Measurements from ENCODE around the gene SPRED1.

- TF ChIP-seq CTCF (IDR thresholded peaks at IDR 0.05 in 2 of 3, conservative IDR thresholded peaks at IDR 0.05 in 1 of 3; ENCODE audit: control insufficient read depth in 2 of 3, extremely low read depth in 1 of 3, insufficient read depth in 1 of 3, low read depth in 3 of 3, low read length in 3 of 3) (no peak), MEF2B (IDR thresholded peaks at IDR 0.05; ENCODE audit: partially characterized antibody, poor library complexity, severe bottlenecking) (no peak), RCOR1 (conservative IDR thresholded peaks at IDR 0.05; ENCODE audit: low read depth, low read length) (no peak), HDAC6 (IDR thresholded peaks at IDR 0.05; ENCODE audit: unreplicated experiment) (no peak), CEBPB (IDR thresholded peaks at IDR 0.05; ENCODE audit: borderline replicate concordance in 1 of 2, low read depth in 2 of 2, low read length in 2 of 2) (no peak), POLR2A (IDR thresholded peaks at IDR 0.05; ENCODE audit: low read depth, low read length) (no peak), EGR1 (IDR thresholded peaks at IDR 0.05; ENCODE audit: borderline replicate concordance in 1 of 2, low read depth in 2 of 2, low read length in 2 of 2) (no peak), ATF3 (IDR thresholded peaks at IDR 0.05; ENCODE audit: borderline replicate concordance, extremely low read depth, low read depth, low read length) (no peak), ATF7 (IDR thresholded peaks at IDR 0.05; ENCODE audit: low read depth) (no peak), JUNB (IDR thresholded peaks at IDR 0.05) (no peak)
These were observed 46.6 kb downstream of the SPRED1 start for GRCh38 chr15:38299216-38299615.
